ENCODE data around the gene STRN. TPM values are rescaled to one million over a fixed set of nuclear protein-coding genes. Genes with fewer than 3 reads are reported as not detected.
"Not testable (repeated sequence)": the region's sequence is repeated elsewhere in the genome, so short reads cannot be mapped to it uniquely, and the experiment has no call there.

Gene STRN
- polyA plus RNA-seq, 4 donors, result 18.8 to 25.1 (median 23.2) TPM

- no peak for DNase-seq (ENCODE audit: low read depth in 4 of 4, low spot score in 3 of 4)
These were observed 122.5 kb downstream of the STRN start for GRCh38 chr2:36843838-36844237.

DNA sequence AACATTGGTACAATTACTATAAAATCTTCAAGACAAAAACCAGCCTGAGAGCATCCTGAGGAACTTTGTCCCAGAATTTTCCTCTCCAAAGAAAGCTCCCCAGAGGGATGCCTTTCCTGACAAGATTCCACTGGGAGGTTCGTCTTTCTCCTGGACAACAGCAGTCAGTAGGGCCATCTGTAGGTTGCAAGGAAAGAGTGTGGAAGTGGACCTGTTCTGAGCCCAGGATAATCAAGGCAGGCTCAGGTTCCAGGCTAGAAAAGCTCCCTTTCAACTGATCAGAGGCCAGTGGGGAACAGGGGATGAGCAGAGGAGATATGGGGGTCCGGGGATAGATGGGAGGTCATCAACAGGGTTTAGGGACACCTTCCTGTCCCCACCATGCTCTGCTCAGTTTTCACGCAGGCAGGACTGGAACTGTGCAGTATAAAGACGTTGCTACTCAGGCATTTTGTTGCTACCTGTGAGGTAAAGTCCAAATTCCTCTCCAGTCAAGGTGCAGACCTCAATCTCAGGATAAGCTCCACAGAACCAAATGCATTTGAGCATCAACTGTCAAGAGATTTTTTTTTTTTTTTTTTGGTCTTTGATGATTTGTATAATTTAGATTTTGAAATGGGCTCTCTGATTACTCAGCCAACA, 126.2 kb downstream of the STRN start:
- no peak for DNase-seq (ENCODE audit: low read depth in 4 of 4, low spot score in 3 of 4)

DNA sequence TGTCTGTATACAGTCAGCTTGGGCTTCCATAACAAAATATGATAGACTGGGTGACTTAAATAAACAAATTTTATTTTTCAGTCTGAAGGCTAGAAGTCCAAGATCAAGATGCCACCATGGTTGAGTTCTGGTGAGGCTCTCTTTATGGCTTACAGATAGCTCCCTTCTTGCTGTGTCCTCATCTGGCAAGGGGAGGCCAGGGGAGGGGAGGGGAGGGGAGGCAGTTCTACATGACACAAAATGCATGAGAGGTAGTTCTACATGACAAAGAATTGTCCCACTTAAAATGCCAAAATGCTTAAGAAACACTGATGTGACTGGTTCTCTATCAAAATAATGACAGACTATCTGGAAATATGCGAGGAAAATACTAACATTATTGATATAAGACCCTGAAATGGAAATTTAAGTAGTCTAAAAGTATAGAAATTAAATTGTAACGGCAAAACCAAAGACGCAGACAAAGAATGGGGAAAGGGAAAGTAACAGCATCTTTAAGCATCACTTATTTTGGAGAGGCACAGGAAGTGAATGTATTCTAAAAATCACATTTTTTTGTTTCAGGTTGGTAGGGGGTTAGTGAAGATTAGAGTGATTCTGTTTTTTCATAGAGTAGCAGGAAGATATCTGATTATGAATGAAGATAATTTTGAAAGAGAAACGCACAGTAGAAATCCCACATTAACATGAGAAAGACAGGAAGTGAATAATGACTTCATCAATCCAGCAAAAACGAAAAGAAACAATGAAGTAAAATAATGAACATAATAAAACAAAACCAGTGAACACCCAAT, 131.4 kb downstream of the STRN start:
- no peak for DNase-seq (ENCODE audit: low read depth in 4 of 4, low spot score in 3 of 4)

GRCh38 chr2:36834203-36834602, 132.1 kb downstream of the STRN start:
- no peak for DNase-seq (ENCODE audit: low read depth in 4 of 4, low spot score in 3 of 4)

DNA sequence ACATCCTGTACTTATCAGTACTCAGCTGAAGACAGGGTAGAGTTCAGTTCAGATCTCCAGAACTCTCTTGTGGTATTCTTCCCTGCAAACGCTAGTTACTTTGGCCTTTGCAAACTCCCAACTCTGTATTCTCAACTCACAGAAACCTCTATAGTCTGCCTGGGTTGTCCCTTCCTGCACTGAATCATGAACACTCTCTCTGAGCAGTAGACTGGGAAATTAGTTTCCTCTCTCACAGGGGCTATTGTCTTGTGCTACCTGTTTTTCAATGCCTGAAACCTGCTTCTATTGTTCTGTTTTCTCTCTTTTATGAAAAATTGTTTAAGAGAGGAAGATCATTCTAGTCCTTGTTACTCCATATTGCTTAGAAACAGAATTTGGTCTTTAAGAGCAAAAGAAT, 135.2 kb downstream of the STRN start:
- no peak for DNase-seq (ENCODE audit: low read depth in 4 of 4, low spot score in 3 of 4)

GRCh38 chr2:36824683-36825082, 141.7 kb downstream of the STRN start:
- not testable (repeated sequence) for DNase-seq (ENCODE audit: low read depth in 4 of 4, low spot score in 3 of 4)

- no peak for DNase-seq (ENCODE audit: low read depth in 4 of 4, low spot score in 3 of 4)
These were observed 142.1 kb downstream of the STRN start for GRCh38 chr2:36824273-36824672.

DNA sequence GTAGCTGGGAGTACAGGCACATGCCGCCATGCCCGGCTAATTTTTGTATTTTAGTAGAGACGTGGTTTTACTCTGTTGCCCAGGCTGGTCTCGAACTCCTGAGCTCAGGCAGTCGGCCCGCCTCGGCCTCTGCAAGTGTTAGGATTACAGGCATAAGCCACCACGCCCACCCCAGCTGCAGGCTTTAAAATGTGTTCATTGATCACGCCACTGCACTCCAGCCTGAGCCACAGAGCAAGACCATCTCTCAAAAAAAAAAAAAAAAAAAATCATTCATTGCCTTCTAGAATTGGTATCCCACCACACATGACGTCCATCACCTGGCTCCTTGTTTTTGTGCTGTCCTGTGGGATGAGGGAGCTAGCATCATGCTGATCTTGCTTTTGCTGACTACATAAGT, 142.5 kb downstream of the STRN start:
- no peak for DNase-seq (ENCODE audit: low read depth in 4 of 4, low spot score in 3 of 4)

DNA sequence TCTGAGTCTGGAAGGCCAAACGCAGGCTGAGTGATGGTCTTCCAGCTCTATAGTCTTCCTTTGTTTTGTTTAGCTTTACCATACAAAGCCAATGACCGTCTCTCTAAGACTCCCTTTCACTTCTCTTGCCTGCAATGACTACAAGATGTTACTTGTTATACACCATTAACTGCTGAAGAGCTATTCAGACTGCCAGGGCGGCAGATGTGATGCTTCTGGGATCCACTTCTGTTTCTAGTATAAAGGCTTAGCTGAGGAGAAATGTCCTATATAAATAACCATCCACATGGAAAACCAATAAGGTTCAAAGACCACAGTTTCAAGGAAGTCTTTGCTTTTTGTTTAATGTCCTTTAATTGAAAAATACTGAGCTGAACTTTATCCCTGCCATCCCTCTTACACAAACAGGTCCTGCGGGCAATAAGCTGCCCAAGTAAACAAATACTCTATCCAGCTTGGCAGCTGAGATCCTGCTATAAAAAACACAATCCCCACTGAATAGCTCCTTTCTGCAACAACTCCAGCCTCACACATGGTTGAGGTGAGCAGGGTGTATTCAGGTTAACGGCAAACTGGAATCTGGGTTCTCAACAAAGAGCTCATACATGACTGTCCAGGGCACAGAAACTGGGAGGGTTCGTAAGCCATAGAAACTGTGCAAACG, 145.3 kb downstream of the STRN start:
- DNase-seq (ENCODE audit: low read depth in 4 of 4, low spot score in 3 of 4), result no peak

- DNase-seq (ENCODE audit: low read depth in 4 of 4, low spot score in 3 of 4), result no peak
These were observed 147.1 kb downstream of the STRN start for GRCh38 chr2:36819095-36819711.

- DNase-seq (ENCODE audit: low read depth in 4 of 4, low spot score in 3 of 4), result no peak
These were observed 147.8 kb downstream of the STRN start for GRCh38 chr2:36818542-36818941.

DNA sequence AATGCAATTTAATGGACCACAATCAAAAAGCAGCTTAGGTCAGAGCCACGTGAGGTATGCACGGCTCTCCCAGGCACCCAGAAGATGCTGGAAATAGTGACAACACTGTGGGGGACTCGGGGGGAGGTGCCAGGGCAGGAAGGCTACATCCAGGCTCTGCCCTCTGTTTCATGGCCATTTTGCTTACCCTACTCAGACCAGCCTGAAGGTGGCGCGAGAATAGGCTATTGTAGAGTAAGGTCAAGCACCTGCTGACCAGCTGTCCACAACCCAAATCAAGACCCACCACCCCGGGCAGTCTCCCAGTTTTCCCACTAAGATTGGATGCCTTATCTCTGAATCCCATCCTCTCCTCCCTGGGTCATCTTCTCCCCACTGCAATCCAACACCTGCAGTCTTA, 154.1 kb downstream of the STRN start:
- no peak for DNase-seq (ENCODE audit: low read depth in 4 of 4, low spot score in 3 of 4)

GRCh38 chr2:36811071-36811470, 155.3 kb downstream of the STRN start:
- DNase-seq (ENCODE audit: low read depth in 4 of 4, low spot score in 3 of 4), result no peak

GRCh38 chr2:36809069-36809445, 157.3 kb downstream of the STRN start:
- DNase-seq (ENCODE audit: low read depth in 4 of 4, low spot score in 3 of 4), result no peak

DNA sequence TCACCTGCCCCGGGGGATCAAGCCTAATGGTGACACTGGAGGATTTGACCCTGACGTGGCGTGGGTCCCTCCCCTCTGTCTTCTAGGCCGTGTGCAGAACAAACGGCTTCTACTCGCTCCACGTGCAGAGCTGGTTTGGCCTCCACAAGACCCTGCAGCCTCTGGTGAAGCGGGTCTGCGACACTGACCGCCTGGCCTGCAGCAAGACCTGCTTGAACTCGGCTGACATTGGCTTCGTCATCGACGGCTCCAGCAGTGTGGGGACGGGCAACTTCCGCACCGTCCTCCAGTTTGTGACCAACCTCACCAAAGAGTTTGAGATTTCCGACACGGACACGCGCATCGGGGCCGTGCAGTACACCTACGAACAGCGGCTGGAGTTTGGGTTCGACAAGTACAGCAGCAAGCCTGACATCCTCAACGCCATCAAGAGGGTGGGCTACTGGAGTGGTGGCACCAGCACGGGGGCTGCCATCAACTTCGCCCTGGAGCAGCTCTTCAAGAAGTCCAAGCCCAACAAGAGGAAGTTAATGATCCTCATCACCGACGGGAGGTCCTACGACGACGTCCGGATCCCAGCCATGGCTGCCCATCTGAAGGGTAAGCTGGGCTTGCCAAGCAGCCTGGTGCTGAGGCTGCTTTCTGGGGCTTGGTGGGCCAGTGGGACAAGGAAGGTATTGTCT, 157.8 kb downstream of the STRN start:
- DNase-seq (ENCODE audit: low read depth in 4 of 4, low spot score in 3 of 4), result no peak

- DNase-seq (ENCODE audit: low read depth in 4 of 4, low spot score in 3 of 4), result no peak
These were observed 159.0 kb downstream of the STRN start for GRCh38 chr2:36807223-36807886.

DNA sequence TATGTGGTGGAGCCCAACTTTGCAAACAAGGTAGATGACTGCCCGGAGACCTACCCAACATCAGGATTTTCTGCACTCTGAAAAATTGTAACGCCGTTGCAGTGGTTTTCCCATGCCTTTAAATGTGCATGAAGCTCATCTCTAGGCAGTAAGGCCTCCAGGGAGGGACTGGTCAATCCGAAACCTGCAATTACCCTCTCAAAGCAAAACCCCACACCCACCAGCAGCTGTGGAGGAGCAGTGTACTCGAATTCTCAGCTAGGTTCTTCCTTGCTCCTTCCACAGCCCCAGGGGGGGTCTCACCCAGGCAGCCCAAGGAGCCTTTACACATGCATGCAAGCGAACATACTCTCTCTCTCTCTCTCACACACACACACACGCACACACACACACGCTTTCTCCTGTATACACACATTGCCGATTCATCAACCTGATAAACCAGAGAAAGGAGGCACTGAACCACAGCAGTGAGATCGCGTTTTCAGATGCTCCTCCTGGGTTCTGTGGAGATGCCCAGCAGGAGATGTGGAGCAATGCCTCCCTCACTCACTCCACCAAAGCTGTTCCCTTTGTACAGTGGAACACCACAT, 160.6 kb downstream of the STRN start:
- no peak for DNase-seq (ENCODE audit: low read depth in 4 of 4, low spot score in 3 of 4)

GRCh38 chr2:36802952-36803351, 163.4 kb downstream of the STRN start:
- no peak for DNase-seq (ENCODE audit: low read depth in 4 of 4, low spot score in 3 of 4)

DNA sequence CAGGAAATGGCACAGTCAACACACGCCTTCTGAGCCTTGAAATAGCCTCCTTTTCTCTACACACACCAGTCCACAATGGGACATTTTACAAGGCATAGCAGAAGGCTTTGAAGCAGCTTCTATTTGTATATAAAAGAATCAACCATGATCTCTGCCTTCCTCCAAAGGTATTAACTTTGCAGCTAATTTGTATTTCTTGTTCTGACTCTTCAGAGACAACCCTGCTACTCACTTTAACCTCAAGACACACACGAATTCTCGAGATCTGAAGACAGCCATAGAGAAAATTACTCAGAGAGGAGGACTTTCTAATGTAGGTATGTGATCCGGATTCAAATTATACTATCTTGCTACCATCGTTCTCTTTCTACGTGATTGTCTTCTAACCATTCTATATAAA, 165.2 kb downstream of the STRN start:
- DNase-seq (ENCODE audit: low read depth in 4 of 4, low spot score in 3 of 4), result no peak

DNA sequence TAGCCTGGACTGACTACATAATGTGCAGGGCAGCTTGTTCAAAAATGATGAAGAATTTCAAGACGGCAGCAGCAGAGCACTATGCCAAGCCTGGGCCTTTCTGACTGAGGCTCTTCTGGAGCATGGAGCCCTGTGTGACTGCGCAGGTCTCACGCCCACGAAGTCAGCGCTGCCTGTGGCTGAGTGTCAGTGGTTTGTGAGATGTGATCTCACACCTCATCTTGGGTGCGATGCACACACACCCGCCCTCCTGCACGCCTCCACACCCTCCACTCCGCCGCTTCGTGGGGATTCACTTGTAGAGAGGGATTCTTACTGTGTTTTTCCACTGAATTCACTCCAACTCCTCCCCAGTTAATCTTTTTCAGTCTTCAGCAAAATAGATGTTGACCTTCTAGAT, 166.0 kb downstream of the STRN start:
- no peak for DNase-seq (ENCODE audit: low read depth in 4 of 4, low spot score in 3 of 4)
